ENCODE results near the gene PXDN.

- no peak for TF ChIP-seq ARNTL (CRISPR knock-in tag; IDR thresholded peaks at IDR 0.05; ENCODE audit: borderline replicate concordance, low read depth)
- no peak for TF ChIP-seq OSR1 (CRISPR knock-in tag; IDR thresholded peaks at IDR 0.05)
- TF ChIP-seq GLIS3 (CRISPR knock-in tag; IDR thresholded peaks at IDR 0.05) = no peak
- no peak for TF ChIP-seq TOX (CRISPR knock-in tag; IDR thresholded peaks at IDR 0.05; ENCODE audit: borderline replicate concordance)
- no peak for TF ChIP-seq CSDC2 (CRISPR knock-in tag; IDR thresholded peaks at IDR 0.05)
- TF ChIP-seq ZFP3 (CRISPR knock-in tag; IDR thresholded peaks at IDR 0.05) = no peak
- no peak for TF ChIP-seq CSRNP3 (CRISPR knock-in tag; IDR thresholded peaks at IDR 0.05)
- no peak for TF ChIP-seq PATZ1 (CRISPR knock-in tag; IDR thresholded peaks at IDR 0.05; ENCODE audit: borderline replicate concordance)
- no peak for TF ChIP-seq SNAI2 (CRISPR knock-in tag; IDR thresholded peaks at IDR 0.05)
These were observed 62.8 kb downstream of the PXDN start for GRCh38 chr2:1681323-1682180.
